OCI-LY7 (cell line): Measurements from ENCODE around the gene PSMB4.

Experiments used
- CTCF ChIP-seq: fragments of 200-600 bp; sonication (generic); conservative IDR thresholded peaks from 2 replicates; pipeline ENCODE4 v1.5.1; 2014; ENCODE audit warnings: mild to moderate bottlenecking, antibody characterized with exemption, low read length, moderate library complexity, mixed read lengths
- EZH2phosphoT487 ChIP-seq: fragments of 200-600 bp; sonication (generic); IDR thresholded peaks from 2 replicates; pipeline ENCODE4 v1.6.1; 2018; ENCODE audit warnings: low read depth, borderline replicate concordance, mild to moderate bottlenecking, mixed run types, antibody characterized with exemption, low read length, moderate library complexity, mixed read lengths

DNA sequence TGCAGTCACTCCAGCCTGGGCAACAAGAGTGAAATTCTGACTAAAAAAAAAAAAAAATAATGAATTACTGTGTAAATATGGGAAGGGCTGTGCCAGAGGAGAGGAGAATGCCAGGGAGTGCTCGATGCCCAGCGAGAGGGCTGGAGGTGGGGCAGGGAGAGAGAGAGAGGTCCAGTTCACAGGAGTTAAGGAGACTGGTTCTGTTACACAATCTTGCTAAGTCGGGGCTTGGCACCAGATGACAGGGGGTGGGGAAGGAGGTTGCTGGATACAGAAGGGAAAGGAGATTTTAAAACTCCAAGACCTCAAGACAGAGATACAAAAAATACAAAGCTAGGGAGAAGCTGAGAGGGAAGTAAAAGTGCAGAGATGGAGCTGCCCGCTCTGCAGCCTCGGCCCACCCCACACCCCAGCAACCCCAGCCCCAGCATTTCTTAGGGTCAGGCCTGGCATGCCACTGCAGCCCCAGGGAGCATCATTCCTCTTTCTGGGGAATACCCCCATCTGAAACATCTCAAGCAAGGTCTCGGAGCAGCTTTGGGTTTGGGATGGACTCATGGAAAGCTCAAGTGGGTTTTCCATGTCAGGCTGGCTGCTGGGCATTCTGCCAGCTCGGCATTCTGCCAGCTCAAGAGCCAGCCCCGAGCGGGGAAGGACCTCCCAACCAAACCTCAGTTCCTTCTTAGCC, 27.9 kb upstream of the PSMB4 start:
- TF ChIP-seq CTCF (no peak), EZH2phosphoT487 (no peak)
